HG02884 (cell line): ENCODE data around the gene ZNF333.
"Not testable (repeated sequence)": the region's sequence is repeated elsewhere in the genome, so short reads cannot be mapped to it uniquely, and the experiment has no call there.

Source experiments
- ATAC-seq: cut with Tn5 transposase; IDR thresholded peaks from one replicate; pipeline ENCODE4 v1.9.1; 2021; ENCODE audit warnings: mild to moderate bottlenecking, moderate library complexity; ENCODE audit not compliant: unreplicated experiment

ZNF333 gene

GRCh38 chr19:14695471-14695870, 5.6 kb downstream of the ZNF333 start:
- no peak for ATAC-seq

GRCh38 chr19:14699641-14700040, 9.8 kb downstream of the ZNF333 start:
- ATAC-seq: no peak

- no peak for ATAC-seq
These were observed 11.0 kb downstream of the ZNF333 start for GRCh38 chr19:14700711-14701375.

GRCh38 chr19:14703833-14704232, 14.0 kb downstream of the ZNF333 start:
- ATAC-seq: no peak

DNA sequence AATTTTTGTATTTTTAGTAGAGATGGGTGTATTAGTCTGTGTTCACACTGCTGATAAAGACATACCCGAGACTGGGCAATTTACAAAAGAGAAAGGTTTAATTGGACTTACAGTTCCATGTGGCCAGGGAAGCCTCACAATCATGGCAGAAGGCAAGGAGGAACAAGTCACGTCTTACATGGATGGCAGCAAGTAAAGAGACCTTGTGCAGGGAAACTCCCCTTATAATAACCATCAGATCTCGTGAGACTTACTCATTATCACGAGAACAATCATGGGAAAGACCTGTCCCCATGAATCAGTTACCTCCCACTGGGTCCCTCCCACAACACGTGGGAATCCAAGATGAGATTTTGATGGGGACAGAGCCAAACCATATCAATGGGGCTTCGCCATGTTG, 14.6 kb downstream of the ZNF333 start:
- ATAC-seq: no peak

DNA sequence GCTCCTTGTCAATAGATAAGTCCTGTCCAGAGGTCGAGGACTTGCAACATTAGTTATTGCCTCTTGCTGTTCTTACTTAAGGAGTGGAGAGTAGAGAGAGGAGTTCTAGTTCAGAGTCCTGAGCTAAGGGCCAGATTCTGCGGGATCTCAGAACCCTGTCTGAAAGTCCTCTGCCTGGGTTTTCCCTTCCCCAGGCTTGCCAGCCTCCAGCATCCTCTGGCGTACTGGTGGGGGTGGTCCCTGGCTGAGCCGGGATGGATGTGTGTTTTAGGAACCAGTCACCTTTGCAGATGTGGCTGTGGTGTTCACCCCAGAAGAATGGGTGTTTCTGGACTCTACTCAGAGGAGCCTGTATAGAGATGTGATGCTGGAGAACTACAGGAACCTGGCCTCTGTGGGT, 26.0 kb downstream of the ZNF333 start:
- no peak for ATAC-seq

DNA sequence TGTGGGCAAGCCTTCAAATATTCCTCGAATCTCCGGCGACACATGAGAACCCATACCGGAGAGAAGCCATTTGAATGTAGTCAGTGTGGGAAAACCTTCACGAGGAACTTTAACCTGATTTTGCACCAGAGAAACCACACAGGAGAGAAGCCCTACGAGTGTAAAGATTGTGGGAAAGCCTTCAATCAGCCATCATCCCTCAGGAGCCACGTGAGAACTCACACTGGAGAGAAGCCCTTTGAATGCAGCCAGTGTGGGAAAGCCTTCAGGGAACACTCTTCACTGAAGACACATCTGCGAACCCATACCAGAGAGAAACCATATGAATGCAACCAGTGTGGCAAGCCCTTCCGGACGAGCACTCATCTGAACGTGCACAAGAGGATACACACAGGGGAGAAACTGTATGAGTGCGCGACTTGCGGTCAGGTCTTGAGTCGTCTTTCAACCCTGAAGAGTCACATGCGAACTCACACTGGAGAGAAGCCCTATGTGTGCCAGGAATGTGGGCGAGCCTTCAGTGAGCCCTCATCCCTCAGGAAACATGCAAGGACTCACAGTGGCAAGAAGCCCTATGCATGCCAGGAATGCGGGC, 28.8 kb downstream of the ZNF333 start:
- no peak for ATAC-seq

DNA sequence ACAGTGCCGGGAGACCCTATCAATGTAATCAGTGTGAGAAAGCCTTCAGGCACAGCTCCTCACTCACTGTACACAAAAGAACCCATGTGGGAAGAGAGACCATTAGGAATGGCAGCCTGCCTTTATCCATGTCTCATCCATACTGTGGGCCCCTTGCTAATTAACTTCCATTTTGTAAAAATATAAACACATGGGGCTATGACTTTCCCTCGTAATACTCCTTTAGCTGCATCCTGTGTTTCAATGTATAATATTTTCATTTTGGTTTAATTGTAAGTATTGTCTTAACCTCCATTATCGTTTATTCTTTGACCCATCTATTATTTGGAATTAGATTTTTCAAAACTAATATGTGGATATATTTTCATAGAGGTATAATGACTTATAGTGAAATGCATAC, 29.3 kb downstream of the ZNF333 start:
- no peak for ATAC-seq

DNA sequence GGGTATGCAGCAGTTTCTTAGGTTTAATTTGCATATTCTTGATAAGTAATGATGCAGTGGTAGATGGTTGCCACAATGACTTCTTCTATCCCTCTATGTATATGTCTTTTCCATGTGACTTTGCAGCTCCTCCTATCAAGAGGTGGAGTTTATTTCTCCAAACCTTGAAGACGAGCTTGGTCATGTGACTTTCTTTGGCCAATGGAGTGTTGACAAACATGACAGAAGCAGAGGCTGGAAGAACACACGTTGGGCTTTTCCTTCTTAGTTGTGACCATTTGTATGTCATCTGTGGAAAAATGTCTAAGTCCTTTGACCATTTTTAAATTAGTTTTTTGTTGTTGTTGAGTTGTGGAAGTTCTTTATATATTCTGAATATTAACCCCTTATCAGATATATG, 32.3 kb downstream of the ZNF333 start:
- ATAC-seq: no peak

DNA sequence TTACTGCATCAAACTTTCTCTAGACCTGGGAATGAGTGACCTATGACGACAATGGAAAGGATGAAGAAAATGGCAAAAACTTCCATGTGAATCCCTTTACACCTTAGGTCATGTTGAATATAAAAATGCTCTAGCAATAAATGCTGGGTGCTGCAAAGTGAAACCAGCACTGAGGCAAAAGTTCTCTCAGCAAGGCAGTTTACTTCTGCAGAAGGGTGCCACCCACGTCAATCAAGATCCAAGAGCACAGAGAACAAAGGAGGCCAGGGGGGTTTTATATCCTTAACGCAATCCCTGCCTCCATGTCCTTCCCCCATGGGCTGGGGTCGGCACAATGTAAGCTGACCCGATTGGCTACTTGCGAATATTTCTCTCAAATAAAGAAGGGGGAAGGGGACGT, 38.7 kb downstream of the ZNF333 start:
- ATAC-seq: no peak

DNA sequence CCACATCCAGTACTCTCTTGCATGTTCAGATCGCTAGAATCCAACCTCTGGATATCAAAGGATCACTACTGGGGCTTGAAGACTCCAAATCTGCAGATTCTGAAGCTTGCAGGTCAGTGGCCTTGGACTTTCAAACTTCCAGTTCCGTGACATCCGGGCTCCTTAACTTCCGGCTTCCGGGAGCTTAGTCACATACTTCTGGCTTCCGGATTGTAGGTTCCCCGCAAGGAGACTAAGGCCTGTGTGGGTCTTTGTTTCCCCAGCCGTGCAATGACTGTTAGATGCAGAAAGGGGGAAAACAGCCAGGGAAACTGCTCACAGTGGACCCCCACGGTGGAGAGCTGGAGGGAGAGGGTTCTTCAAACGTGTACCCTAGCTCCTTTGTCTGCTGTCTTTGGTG, 41.4 kb downstream of the ZNF333 start:
- no peak for ATAC-seq

DNA sequence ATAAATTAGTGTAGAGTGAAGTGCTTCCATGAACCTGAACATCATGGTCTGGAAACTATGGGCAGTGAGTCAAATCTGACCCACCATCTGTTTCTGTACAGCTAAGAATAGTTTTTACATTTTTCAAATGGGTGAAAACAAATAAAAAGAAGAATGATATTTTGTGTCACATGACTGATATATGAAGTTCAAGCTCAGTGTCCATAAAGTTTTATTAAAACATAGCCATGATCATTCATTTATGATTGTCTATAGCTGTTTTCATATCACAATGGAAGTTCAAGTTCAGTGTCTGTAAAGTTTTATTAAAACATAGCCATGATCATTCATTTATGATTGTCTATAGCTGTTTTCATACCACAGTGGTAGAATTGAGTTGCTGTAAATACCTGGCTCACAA, 42.7 kb downstream of the ZNF333 start:
- no peak for ATAC-seq

DNA sequence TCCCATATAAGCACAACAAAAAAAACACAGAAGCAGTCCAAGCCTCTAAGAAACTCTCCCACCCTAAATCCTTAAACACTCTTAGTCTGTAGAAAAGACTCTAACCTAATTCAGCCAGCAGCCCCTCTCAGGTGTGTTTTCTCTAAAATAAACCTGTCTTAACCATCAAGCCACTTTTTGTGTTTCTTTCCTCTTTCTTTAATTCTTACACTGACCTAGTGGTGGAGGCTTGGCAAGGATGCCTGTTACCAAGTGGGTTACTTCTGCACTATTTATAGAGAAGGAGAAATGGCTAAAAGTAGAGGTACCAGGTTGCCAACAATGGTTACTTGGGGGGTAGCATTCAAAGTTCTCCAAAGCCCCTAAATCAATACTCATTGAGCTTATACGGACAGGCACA, 43.7 kb downstream of the ZNF333 start:
- ATAC-seq: no peak

GRCh38 chr19:14735915-14736314, 46.1 kb downstream of the ZNF333 start:
- ATAC-seq: no peak

DNA sequence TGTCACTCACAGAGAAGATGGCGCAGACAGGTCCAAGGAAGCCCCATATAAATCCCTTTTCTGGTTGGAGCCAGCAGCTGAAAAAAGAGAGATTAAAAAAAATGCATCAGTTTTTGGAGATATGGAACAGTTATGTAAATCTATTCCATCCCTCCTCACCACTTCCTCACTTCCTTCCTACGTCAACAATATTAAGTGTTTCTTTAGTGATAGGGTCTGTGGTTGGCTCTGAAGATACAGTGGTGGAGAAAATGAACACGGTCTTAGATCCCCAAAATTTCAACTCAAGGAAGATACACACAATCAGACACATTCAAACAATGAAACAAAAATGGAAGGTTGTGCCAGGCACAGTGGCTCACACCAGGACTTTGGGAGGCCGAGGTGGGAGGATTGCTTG, 57.0 kb downstream of the ZNF333 start:
- no peak for ATAC-seq

- no peak for ATAC-seq
These were observed 58.8 kb downstream of the ZNF333 start for GRCh38 chr19:14748601-14749000.

DNA sequence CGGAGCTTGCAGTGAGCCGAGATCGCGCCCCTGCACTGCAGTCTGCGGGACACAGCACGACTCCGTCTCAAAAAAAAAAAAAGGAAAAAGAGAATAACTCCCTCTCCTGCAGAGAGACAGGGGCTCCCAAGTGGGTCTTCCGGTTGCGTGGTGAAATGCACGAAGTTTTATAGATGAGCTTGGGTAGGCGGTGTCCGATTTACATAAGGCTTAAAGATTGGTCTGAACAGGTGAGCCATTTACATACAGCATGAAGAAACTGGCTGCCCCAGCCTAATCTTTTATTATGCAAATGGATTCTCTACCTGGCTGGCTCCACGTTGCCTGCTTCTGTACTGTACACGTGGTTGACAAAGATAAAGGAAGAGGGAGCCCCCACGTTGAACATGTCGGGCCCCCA, 69.0 kb downstream of the ZNF333 start:
- ATAC-seq: no peak

GRCh38 chr19:14761607-14762006, 71.8 kb downstream of the ZNF333 start:
- no peak for ATAC-seq

GRCh38 chr19:14762111-14762510, 72.3 kb downstream of the ZNF333 start:
- ATAC-seq: no peak

GRCh38 chr19:14763497-14764145, 73.8 kb downstream of the ZNF333 start:
- no peak for ATAC-seq

DNA sequence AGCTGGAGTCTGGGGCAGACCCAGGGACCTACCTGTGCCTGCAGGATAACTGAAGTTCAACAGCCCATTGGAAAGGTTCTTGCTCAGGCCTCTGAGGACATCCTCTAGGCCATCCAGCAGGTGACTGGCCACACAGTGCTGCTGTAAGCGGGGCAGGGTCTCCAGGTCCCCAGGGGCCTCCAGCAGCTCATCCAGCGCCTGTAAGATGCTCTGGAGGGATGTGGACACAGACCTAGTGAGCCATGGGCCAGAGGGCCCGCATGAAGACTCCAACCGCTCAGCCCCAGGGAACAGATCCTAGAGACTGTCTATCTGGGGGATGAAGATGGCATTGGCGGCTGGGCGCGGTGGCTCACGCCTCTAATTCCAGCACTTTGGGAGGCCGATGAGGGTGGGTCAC, 74.6 kb downstream of the ZNF333 start:
- no peak for ATAC-seq

- not testable (repeated sequence) for ATAC-seq
These were observed 75.6 kb downstream of the ZNF333 start for GRCh38 chr19:14765403-14765802.
